Liver (tissue), 3 donors: ENCODE measurements around the gene HIPK2.

ENCODE experiments used
- FOXA1 ChIP-seq: IDR thresholded peaks from 2 replicates; pipeline ENCODE4 v1.6.1; 2016; ENCODE audit warnings: antibody characterized with exemption
- GABPA ChIP-seq, 2 donors: IDR thresholded peaks in 1 of 2; conservative IDR thresholded peaks in 1 of 2; 2 replicates each; pipeline ENCODE4 v1.6.1; 2016; ENCODE audit warnings: antibody characterized with exemption in 2 of 2, mild to moderate bottlenecking in 1 of 2, moderate library complexity in 1 of 2
- JUND ChIP-seq, 2 donors: IDR thresholded peaks; 2 replicates each; pipeline ENCODE4 v1.6.1; 2016; ENCODE audit warnings: antibody characterized with exemption in 2 of 2
- RAD21 ChIP-seq, 2 donors: IDR thresholded peaks; 2 replicates each; pipeline ENCODE4 v1.6.1; 2016; ENCODE audit warnings: antibody characterized with exemption in 2 of 2, mild to moderate bottlenecking in 2 of 2
- RXRA ChIP-seq, 2 donors: IDR thresholded peaks; 2 replicates each; pipeline ENCODE4 v1.6.1; 2017 to 2018; ENCODE audit warnings: antibody characterized with exemption in 2 of 2, mild to moderate bottlenecking in 1 of 2
- TAF1 ChIP-seq: conservative IDR thresholded peaks from 2 replicates; pipeline ENCODE4 v1.6.1; 2016; ENCODE audit warnings: antibody characterized with exemption, mild to moderate bottlenecking
- YY1 ChIP-seq: IDR thresholded peaks from 2 replicates; pipeline ENCODE4 v1.6.1; 2016; ENCODE audit warnings: antibody characterized with exemption, mild to moderate bottlenecking
- TF ChIP-seq, protein P1 (sequence below): fragments of 150-350 bp; IDR thresholded peaks from 2 replicates; pipeline ENCODE4 v1.5.1; 2017; ENCODE audit warnings: improper control_type of control experiment, low read depth, low read length; ENCODE audit not compliant: missing input control
- TF ChIP-seq, protein P2 (sequence below): IDR thresholded peaks from 2 replicates; pipeline ENCODE4 v1.6.1; 2016; ENCODE audit warnings: antibody characterized with exemption
- TF ChIP-seq, protein P3 (sequence below): IDR thresholded peaks from 2 replicates; pipeline ENCODE4 v1.6.1; 2016; ENCODE audit warnings: antibody characterized with exemption
- TF ChIP-seq, protein P4 (sequence below): IDR thresholded peaks from 2 replicates; pipeline ENCODE4 v1.6.1; 2016; ENCODE audit warnings: antibody characterized with exemption
- donor health status: healthy.
- donor health status: healthy.

DNA sequence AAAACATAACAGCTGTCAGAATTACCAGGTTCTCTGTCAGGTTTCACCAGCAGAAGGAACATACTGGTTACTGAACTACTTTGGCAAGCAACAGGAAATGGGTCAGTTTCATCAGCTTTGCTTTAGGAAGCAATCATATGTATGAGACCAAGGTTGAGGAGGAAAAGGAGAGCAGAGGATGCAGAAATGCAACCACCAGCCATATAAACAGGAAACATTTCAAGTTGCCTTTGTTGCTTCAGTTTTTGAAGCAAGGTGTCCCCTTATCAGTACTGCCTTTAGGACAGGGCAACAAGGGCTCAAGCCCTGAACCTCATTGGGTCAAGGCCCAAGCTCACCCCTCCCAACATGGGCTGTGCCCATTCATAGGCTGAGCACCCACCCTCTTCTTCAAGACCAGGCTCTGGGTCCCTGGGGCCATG lies 10.2 kb downstream of the HIPK2 start:
- TF ChIP-seq, protein P1, sequence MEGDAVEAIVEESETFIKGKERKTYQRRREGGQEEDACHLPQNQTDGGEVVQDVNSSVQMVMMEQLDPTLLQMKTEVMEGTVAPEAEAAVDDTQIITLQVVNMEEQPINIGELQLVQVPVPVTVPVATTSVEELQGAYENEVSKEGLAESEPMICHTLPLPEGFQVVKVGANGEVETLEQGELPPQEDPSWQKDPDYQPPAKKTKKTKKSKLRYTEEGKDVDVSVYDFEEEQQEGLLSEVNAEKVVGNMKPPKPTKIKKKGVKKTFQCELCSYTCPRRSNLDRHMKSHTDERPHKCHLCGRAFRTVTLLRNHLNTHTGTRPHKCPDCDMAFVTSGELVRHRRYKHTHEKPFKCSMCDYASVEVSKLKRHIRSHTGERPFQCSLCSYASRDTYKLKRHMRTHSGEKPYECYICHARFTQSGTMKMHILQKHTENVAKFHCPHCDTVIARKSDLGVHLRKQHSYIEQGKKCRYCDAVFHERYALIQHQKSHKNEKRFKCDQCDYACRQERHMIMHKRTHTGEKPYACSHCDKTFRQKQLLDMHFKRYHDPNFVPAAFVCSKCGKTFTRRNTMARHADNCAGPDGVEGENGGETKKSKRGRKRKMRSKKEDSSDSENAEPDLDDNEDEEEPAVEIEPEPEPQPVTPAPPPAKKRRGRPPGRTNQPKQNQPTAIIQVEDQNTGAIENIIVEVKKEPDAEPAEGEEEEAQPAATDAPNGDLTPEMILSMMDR, result no peak
- TF ChIP-seq JUND (IDR thresholded peaks at IDR 0.05) (no peak), YY1 (no peak), TAF1 (no peak), GABPA (IDR thresholded peaks at IDR 0.05 in 1 of 2, conservative IDR thresholded peaks at IDR 0.05 in 1 of 2) (no peak), FOXA1 (no peak), RXRA (IDR thresholded peaks at IDR 0.05) (no peak), RAD21 (IDR thresholded peaks at IDR 0.05) (no peak)
- TF ChIP-seq, protein P2, sequence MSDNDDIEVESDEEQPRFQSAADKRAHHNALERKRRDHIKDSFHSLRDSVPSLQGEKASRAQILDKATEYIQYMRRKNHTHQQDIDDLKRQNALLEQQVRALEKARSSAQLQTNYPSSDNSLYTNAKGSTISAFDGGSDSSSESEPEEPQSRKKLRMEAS, result no peak
- TF ChIP-seq, protein P3, sequence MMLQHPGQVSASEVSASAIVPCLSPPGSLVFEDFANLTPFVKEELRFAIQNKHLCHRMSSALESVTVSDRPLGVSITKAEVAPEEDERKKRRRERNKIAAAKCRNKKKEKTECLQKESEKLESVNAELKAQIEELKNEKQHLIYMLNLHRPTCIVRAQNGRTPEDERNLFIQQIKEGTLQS, result no peak
- TF ChIP-seq, protein P4, sequence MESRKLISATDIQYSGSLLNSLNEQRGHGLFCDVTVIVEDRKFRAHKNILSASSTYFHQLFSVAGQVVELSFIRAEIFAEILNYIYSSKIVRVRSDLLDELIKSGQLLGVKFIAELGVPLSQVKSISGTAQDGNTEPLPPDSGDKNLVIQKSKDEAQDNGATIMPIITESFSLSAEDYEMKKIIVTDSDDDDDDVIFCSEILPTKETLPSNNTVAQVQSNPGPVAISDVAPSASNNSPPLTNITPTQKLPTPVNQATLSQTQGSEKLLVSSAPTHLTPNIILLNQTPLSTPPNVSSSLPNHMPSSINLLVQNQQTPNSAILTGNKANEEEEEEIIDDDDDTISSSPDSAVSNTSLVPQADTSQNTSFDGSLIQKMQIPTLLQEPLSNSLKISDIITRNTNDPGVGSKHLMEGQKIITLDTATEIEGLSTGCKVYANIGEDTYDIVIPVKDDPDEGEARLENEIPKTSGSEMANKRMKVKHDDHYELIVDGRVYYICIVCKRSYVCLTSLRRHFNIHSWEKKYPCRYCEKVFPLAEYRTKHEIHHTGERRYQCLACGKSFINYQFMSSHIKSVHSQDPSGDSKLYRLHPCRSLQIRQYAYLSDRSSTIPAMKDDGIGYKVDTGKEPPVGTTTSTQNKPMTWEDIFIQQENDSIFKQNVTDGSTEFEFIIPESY, result no peak
